ENCODE data around the gene MYOZ3. TPM values are rescaled to one million over a fixed set of nuclear protein-coding genes. Genes with fewer than 3 reads are reported as not detected.
A peak's percentile ranks its signal among the peaks of the same experiment; 100 is the strongest.

Gene MYOZ3
- total RNA-seq, 1 donor from 2014 or later = 12.0 TPM

GRCh38 chr5:150619359-150620230, 41.5 kb upstream of the MYOZ3 start:
- DNase-seq (ENCODE audit: low spot score) = no peak
- H3K36me3 Mint-ChIP-seq (ENCODE audit: low read depth, unreplicated experiment) = peaks cover 5% of the 10 kb centered on the region
- H3K27me3 Mint-ChIP-seq (ENCODE audit: unreplicated experiment) = peaks cover 11% of the 10 kb centered on the region
- TF ChIP-seq CTCF (IDR thresholded peaks at IDR 0.05; ENCODE audit: unreplicated experiment) = no peak
- no peaks in the 10 kb centered on the region for H3K9me3 Mint-ChIP-seq (ENCODE audit: unreplicated experiment)
- H3K27ac Mint-ChIP-seq (ENCODE audit: unreplicated experiment) = no peak overlapping the region
- H3K4me3 Mint-ChIP-seq (ENCODE audit: unreplicated experiment) = no peak overlapping the region
- H3K4me1 Mint-ChIP-seq (ENCODE audit: unreplicated experiment) = peaks cover 30% of the 10 kb centered on the region

DNA sequence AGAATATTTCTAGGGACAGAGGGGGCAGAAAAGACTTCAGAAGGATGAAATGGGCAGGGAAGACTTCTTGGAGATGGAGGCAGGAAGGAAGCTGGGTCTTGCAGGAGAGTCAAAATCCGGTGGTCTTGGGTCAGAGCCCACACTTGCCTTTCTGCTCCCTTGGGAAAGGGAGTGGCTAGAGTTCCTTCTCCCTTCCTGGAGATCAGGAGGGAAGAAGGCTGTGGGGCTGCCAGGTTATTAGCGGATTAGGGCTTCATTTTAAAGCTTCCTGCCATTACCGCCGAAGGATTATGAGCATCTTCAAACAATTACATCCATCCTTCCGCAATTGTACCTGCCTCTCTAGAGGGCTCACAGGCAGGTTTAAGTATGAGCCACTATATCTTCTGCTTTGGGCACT, 39.8 kb upstream of the MYOZ3 start:
- H3K4me3 Mint-ChIP-seq (ENCODE audit: unreplicated experiment) = no peak overlapping the region
- DNase-seq (ENCODE audit: low spot score) = no peak
- H3K27me3 Mint-ChIP-seq (ENCODE audit: unreplicated experiment) = peaks cover 14% of the 10 kb centered on the region
- no peaks in the 10 kb centered on the region for H3K9me3 Mint-ChIP-seq (ENCODE audit: unreplicated experiment)
- peaks cover 30% of the 10 kb centered on the region for H3K4me1 Mint-ChIP-seq (ENCODE audit: unreplicated experiment)
- H3K36me3 Mint-ChIP-seq (ENCODE audit: low read depth, unreplicated experiment) = peaks cover 5% of the 10 kb centered on the region
- H3K27ac Mint-ChIP-seq (ENCODE audit: unreplicated experiment) = no peak overlapping the region
- TF ChIP-seq CTCF (IDR thresholded peaks at IDR 0.05; ENCODE audit: unreplicated experiment) = no peak

DNA sequence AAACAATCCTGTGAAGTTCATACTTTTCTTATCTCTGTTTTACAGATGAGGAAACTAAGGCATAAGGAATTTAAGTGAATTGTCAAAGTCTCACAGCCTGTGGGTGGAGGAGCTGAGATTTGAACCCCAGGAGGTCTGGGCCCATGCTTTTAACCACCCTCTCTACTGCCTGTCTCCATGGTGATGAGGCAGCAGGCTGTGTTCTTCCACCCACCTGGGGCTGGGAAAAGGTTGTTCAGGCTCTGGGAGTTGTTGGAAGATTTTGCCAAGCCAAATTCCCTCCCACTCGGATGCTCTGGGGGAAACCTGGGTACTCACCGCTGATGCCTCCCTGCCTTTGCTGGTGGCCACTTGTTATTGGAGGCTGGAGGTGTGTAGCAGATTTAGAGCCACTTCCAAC, 38.9 kb upstream of the MYOZ3 start:
- no peaks in the 10 kb centered on the region for H3K9me3 Mint-ChIP-seq (ENCODE audit: unreplicated experiment)

DNA sequence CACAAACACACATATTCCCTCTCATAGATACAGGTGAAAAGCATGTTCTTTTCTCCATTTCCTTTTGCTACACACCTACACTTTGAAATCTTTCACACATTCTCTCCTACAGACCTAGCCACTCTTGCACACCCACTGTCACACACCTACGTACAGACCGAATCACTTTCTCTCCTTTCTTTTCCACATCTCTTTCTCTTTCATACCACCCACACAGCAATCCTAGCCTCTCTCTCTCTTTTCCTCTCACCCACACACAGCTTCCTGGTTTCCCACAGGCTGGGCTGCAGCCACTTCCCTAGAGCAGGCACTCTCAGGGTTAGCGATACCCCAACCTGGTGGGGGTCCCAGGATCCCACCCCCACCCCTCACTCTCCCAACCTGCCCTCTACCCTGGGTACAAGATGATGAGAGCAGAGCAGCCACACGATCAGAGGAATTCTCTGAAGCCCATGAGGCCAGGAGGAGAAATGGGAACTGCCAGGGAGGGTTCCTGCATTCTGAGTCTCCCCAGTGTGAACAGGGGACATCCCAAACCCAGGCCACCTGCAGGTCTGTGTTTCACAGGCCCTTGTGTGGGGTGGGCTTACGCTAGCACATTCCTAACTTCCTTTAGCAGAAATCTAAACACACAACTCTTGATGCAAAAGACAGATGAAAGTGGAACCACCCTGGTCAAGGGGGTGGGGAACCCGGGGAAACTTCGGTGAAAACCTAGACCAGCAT, 37.7 kb upstream of the MYOZ3 start:
- Mint-ChIP-seq H3K4me1 (ENCODE audit: unreplicated experiment) (peaks cover 45% of the 10 kb centered on the region), H3K4me3 (ENCODE audit: unreplicated experiment) (peak overlapping the region; percentile 69), H3K9me3 (ENCODE audit: unreplicated experiment) (no peaks in the 10 kb centered on the region), H3K36me3 (ENCODE audit: low read depth, unreplicated experiment) (peaks cover 5% of the 10 kb centered on the region), H3K27ac (ENCODE audit: unreplicated experiment) (peak overlapping the region; percentile 17), H3K27me3 (ENCODE audit: unreplicated experiment) (peaks cover 15% of the 10 kb centered on the region)
- no peak for DNase-seq (ENCODE audit: low spot score)
- no peak for TF ChIP-seq CTCF (IDR thresholded peaks at IDR 0.05; ENCODE audit: unreplicated experiment)

More for the DNA sequence above, 38.9 kb upstream of the MYOZ3 start:
- Mint-ChIP-seq H3K27me3 (ENCODE audit: unreplicated experiment) (peaks cover 15% of the 10 kb centered on the region), H3K4me3 (ENCODE audit: unreplicated experiment) (no peak overlapping the region), H3K4me1 (ENCODE audit: unreplicated experiment) (peaks cover 35% of the 10 kb centered on the region), H3K36me3 (ENCODE audit: low read depth, unreplicated experiment) (peaks cover 5% of the 10 kb centered on the region), H3K27ac (ENCODE audit: unreplicated experiment) (no peak overlapping the region)
- no peak for DNase-seq (ENCODE audit: low spot score)
- no peak for TF ChIP-seq CTCF (IDR thresholded peaks at IDR 0.05; ENCODE audit: unreplicated experiment)

GRCh38 chr5:150623878-150624216, 37.2 kb upstream of the MYOZ3 start:
- no peak overlapping the region for H3K27ac Mint-ChIP-seq (ENCODE audit: unreplicated experiment)

More at GRCh38 chr5:150623878-150624216, 37.2 kb upstream of the MYOZ3 start:
- Mint-ChIP-seq H3K27me3 (ENCODE audit: unreplicated experiment) (peaks cover 13% of the 10 kb centered on the region), H3K9me3 (ENCODE audit: unreplicated experiment) (no peaks in the 10 kb centered on the region), H3K4me1 (ENCODE audit: unreplicated experiment) (peaks cover 46% of the 10 kb centered on the region), H3K4me3 (ENCODE audit: unreplicated experiment) (peak overlapping the region; percentile 96), H3K36me3 (ENCODE audit: low read depth, unreplicated experiment) (peaks cover 5% of the 10 kb centered on the region)
- no peak for DNase-seq (ENCODE audit: low spot score)
- no peak for TF ChIP-seq CTCF (IDR thresholded peaks at IDR 0.05; ENCODE audit: unreplicated experiment)
